Adrenal gland (tissue), 5 donors: Measurements from ENCODE around the gene ZNF837.

Experiments used
- CTCF ChIP-seq, 6 experiments: fragments of 450-650 bp in 4 of 6; fragments of 200-600 bp in 2 of 6; sonication (generic) in 1 of 6; IDR thresholded peaks; 1 replicate in 5 of 6; 2 replicates in 1 of 6; pipeline versions ENCODE4 v1.5.1 to v1.8.0; 2016 to 2021; ENCODE audit warnings: antibody characterized with exemption in 6 of 6, mild to moderate bottlenecking in 2 of 6, moderate library complexity in 1 of 6
- POLR2A ChIP-seq, 2 donors: fragments of 450-650 bp; IDR thresholded peaks; one replicate each; pipeline ENCODE4 v1.6.1; 2017; ENCODE audit warnings: antibody characterized with exemption in 2 of 2, mild to moderate bottlenecking in 2 of 2, moderate library complexity in 1 of 2
- donor health status: DM: no; HTN: no; CAD: no.

GRCh38 chr19:58401840-58402421, 21.1 kb upstream of the ZNF837 start:
- TF ChIP-seq CTCF (IDR thresholded peaks at IDR 0.05) (no peak), POLR2A (IDR thresholded peaks at IDR 0.05) (no peak)
